ENCODE data around the gene BTBD7. TPM values are rescaled to one million over a fixed set of nuclear protein-coding genes. Genes with fewer than 3 reads are reported as not detected.
"Not testable (repeated sequence)": the region's sequence is repeated elsewhere in the genome, so short reads cannot be mapped to it uniquely, and the experiment has no call there.

BTBD7 gene
- total RNA-seq, 1 donor = 10.4 TPM

- Histone ChIP-seq H3K9me3 (ENCODE audit: low read depth, low read length) (no peaks in the 10 kb centered on the region), H3K27me3 (ENCODE audit: insufficient read depth, low read length) (no peaks in the 10 kb centered on the region), H3K4me1 (ENCODE audit: insufficient read depth, low read length) (no peaks in the 10 kb centered on the region), H3K4me3 (ENCODE audit: low read length) (no peak overlapping the region)
Measured at GRCh38 chr14:93266127-93266526, 66.7 kb downstream of the BTBD7 start.

- Histone ChIP-seq H3K4me1 (ENCODE audit: insufficient read depth, low read length) (no peaks in the 10 kb centered on the region), H3K4me3 (ENCODE audit: low read length) (no peak overlapping the region), H3K9me3 (ENCODE audit: low read depth, low read length) (no peaks in the 10 kb centered on the region), H3K27me3 (ENCODE audit: insufficient read depth, low read length) (no peaks in the 10 kb centered on the region)
Measured at GRCh38 chr14:93263416-93263815, 69.4 kb downstream of the BTBD7 start.

GRCh38 chr14:93262446-93262845, 70.4 kb downstream of the BTBD7 start:
- Histone ChIP-seq H3K4me3 (ENCODE audit: low read length) (no peak overlapping the region), H3K9me3 (ENCODE audit: low read depth, low read length) (no peaks in the 10 kb centered on the region), H3K4me1 (ENCODE audit: insufficient read depth, low read length) (no peaks in the 10 kb centered on the region)

GRCh38 chr14:93249128-93249831, 83.6 kb downstream of the BTBD7 start:
- Histone ChIP-seq H3K9me3 (ENCODE audit: low read depth, low read length) (no peaks in the 10 kb centered on the region), H3K4me1 (ENCODE audit: insufficient read depth, low read length) (no peaks in the 10 kb centered on the region), H3K4me3 (ENCODE audit: low read length) (no peak overlapping the region), H3K27me3 (ENCODE audit: insufficient read depth, low read length) (no peaks in the 10 kb centered on the region)

More at GRCh38 chr14:93262446-93262845, 70.4 kb downstream of the BTBD7 start:
- no peaks in the 10 kb centered on the region for H3K27me3 ChIP-seq (ENCODE audit: insufficient read depth, low read length)

GRCh38 chr14:93246534-93246933, 86.3 kb downstream of the BTBD7 start:
- Histone ChIP-seq H3K27me3 (ENCODE audit: insufficient read depth, low read length) (no peaks in the 10 kb centered on the region), H3K4me1 (ENCODE audit: insufficient read depth, low read length) (no peaks in the 10 kb centered on the region), H3K9me3 (ENCODE audit: low read depth, low read length) (no peaks in the 10 kb centered on the region), H3K4me3 (ENCODE audit: low read length) (no peak overlapping the region)

GRCh38 chr14:93245764-93246420, 86.9 kb downstream of the BTBD7 start:
- Histone ChIP-seq H3K4me1 (ENCODE audit: insufficient read depth, low read length) (no peaks in the 10 kb centered on the region), H3K9me3 (ENCODE audit: low read depth, low read length) (no peaks in the 10 kb centered on the region)

GRCh38 chr14:93240678-93241000, 92.2 kb downstream of the BTBD7 start:
- no peaks in the 10 kb centered on the region for H3K27me3 ChIP-seq (ENCODE audit: insufficient read depth, low read length)

More at GRCh38 chr14:93245764-93246420, 86.9 kb downstream of the BTBD7 start:
- Histone ChIP-seq H3K27me3 (ENCODE audit: insufficient read depth, low read length) (no peaks in the 10 kb centered on the region), H3K4me3 (ENCODE audit: low read length) (no peak overlapping the region)

GRCh38 chr14:93239869-93240677, 92.8 kb downstream of the BTBD7 start:
- Histone ChIP-seq H3K4me1 (ENCODE audit: insufficient read depth, low read length) (no peaks in the 10 kb centered on the region), H3K9me3 (ENCODE audit: low read depth, low read length) (no peaks in the 10 kb centered on the region), H3K27me3 (ENCODE audit: insufficient read depth, low read length) (no peaks in the 10 kb centered on the region), H3K4me3 (ENCODE audit: low read length) (no peak overlapping the region)

More at GRCh38 chr14:93240678-93241000, 92.2 kb downstream of the BTBD7 start:
- no peak overlapping the region for H3K4me3 ChIP-seq (ENCODE audit: low read length)
- no peaks in the 10 kb centered on the region for H3K9me3 ChIP-seq (ENCODE audit: low read depth, low read length)
- no peaks in the 10 kb centered on the region for H3K4me1 ChIP-seq (ENCODE audit: insufficient read depth, low read length)

- H3K4me1 ChIP-seq (ENCODE audit: insufficient read depth, low read length) = no peaks in the 10 kb centered on the region
- no peak overlapping the region for H3K4me3 ChIP-seq (ENCODE audit: low read length)
- no peaks in the 10 kb centered on the region for H3K27me3 ChIP-seq (ENCODE audit: insufficient read depth, low read length)
- H3K9me3 ChIP-seq (ENCODE audit: low read depth, low read length) = no peaks in the 10 kb centered on the region
Measured at GRCh38 chr14:93234798-93235197, 98.0 kb downstream of the BTBD7 start.

GRCh38 chr14:93233078-93233477, 99.8 kb downstream of the BTBD7 start:
- not testable (repeated sequence) for H3K4me1 ChIP-seq (ENCODE audit: insufficient read depth, low read length); H3K27me3 ChIP-seq (ENCODE audit: insufficient read depth, low read length); H3K9me3 ChIP-seq (ENCODE audit: low read depth, low read length); H3K4me3 ChIP-seq (ENCODE audit: low read length)

- no peak overlapping the region for H3K4me3 ChIP-seq (ENCODE audit: low read length)
Measured at GRCh38 chr14:93232159-93232558, 100.7 kb downstream of the BTBD7 start.

GRCh38 chr14:93231129-93231979, 101.5 kb downstream of the BTBD7 start:
- Histone ChIP-seq H3K4me1 (ENCODE audit: insufficient read depth, low read length) (no peaks in the 10 kb centered on the region), H3K27me3 (ENCODE audit: insufficient read depth, low read length) (no peaks in the 10 kb centered on the region), H3K9me3 (ENCODE audit: low read depth, low read length) (no peaks in the 10 kb centered on the region), H3K4me3 (ENCODE audit: low read length) (no peak overlapping the region)

More at GRCh38 chr14:93232159-93232558, 100.7 kb downstream of the BTBD7 start:
- H3K9me3 ChIP-seq (ENCODE audit: low read depth, low read length) = no peaks in the 10 kb centered on the region
- H3K27me3 ChIP-seq (ENCODE audit: insufficient read depth, low read length) = no peaks in the 10 kb centered on the region
- no peaks in the 10 kb centered on the region for H3K4me1 ChIP-seq (ENCODE audit: insufficient read depth, low read length)

- Histone ChIP-seq H3K9me3 (ENCODE audit: low read depth, low read length) (no peaks in the 10 kb centered on the region), H3K4me3 (ENCODE audit: low read length) (no peak overlapping the region), H3K4me1 (ENCODE audit: insufficient read depth, low read length) (no peaks in the 10 kb centered on the region), H3K27me3 (ENCODE audit: insufficient read depth, low read length) (no peaks in the 10 kb centered on the region)
Measured at GRCh38 chr14:93230539-93230938, 102.3 kb downstream of the BTBD7 start.

- no peaks in the 10 kb centered on the region for H3K9me3 ChIP-seq (ENCODE audit: low read depth, low read length)
- no peak overlapping the region for H3K4me3 ChIP-seq (ENCODE audit: low read length)
- no peaks in the 10 kb centered on the region for H3K4me1 ChIP-seq (ENCODE audit: insufficient read depth, low read length)
- no peaks in the 10 kb centered on the region for H3K27me3 ChIP-seq (ENCODE audit: insufficient read depth, low read length)
Measured at GRCh38 chr14:93228550-93228949, 104.3 kb downstream of the BTBD7 start.
